Middle frontal gyrus (tissue), 1 donor: ENCODE measurements around the gene TRIM17.

Source experiments
- DNase-seq: peaks from one replicate; pipeline ENCODE4 v3.0.0-alpha.2; 2015; ENCODE audit warnings: low spot score; ENCODE audit errors: extremely low spot score

The TRIM17 gene

GRCh38 chr1:228417483-228418203 is 982 bp upstream of the TRIM17 start:
- DNase-seq = no peak

GRCh38 chr1:228417061-228417460 is 400 bp upstream of the TRIM17 start:
- DNase-seq = no peak

GRCh38 chr1:228415853-228416216 is 826 bp downstream of the TRIM17 start:
- no peak for DNase-seq

GRCh38 chr1:228415221-228415620 is 1.4 kb downstream of the TRIM17 start:
- no peak for DNase-seq

- no peak for DNase-seq
Measured at GRCh38 chr1:228414511-228415211, 2.0 kb downstream of the TRIM17 start.

GRCh38 chr1:228413241-228414010 is 3.2 kb downstream of the TRIM17 start:
- no peak for DNase-seq

GRCh38 chr1:228411548-228412430 is 4.9 kb downstream of the TRIM17 start:
- no peak for DNase-seq

- DNase-seq = no peak
Measured at GRCh38 chr1:228411121-228411520, 5.5 kb downstream of the TRIM17 start.

GRCh38 chr1:228410671-228411070 is 6.0 kb downstream of the TRIM17 start:
- no peak for DNase-seq

- no peak for DNase-seq
Measured at GRCh38 chr1:228410015-228410414, 6.6 kb downstream of the TRIM17 start.

GRCh38 chr1:228408869-228409805 is 7.5 kb downstream of the TRIM17 start:
- DNase-seq = no peak

GRCh38 chr1:228408041-228408868 is 8.4 kb downstream of the TRIM17 start:
- DNase-seq = no peak

GRCh38 chr1:228407106-228408040 is 9.3 kb downstream of the TRIM17 start:
- DNase-seq = no peak

- no peak for DNase-seq
Measured at GRCh38 chr1:228405979-228406228, 10.8 kb downstream of the TRIM17 start.

GRCh38 chr1:228405200-228405978 is 11.3 kb downstream of the TRIM17 start:
- DNase-seq = no peak

- DNase-seq = no peak
Measured at GRCh38 chr1:228404107-228404720, 12.4 kb downstream of the TRIM17 start.

- DNase-seq = no peak
Measured at GRCh38 chr1:228403231-228403631, 13.4 kb downstream of the TRIM17 start.
